ENCODE data around the gene TMC3.

DNA sequence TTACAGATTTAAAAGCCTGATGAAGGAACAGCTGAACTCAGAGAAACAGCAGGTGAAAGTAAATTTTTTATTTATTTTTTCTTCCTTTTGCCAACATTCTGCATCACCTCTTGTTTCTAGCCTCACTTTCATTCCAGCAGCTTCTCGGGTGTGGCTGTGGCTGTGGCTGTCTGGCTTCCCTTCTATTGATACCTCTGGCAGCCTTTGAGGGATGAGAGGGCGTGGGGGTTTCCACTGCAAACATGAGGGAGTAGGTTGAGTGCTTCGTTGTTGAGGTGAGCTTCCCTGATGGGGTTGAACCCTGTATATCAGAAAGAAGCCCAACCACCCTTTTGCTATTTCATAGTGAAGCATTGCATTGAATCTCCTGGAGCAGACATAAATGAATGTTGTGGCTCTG is 6.2 kb upstream of the TMC3 start:
- TF ChIP-seq CTCF (IDR thresholded peaks at IDR 0.05): no peak
- no peak for TF ChIP-seq POLR2A (IDR thresholded peaks at IDR 0.05)

Measured in adrenal gland (tissue), 5 donors.